ENCODE data around the gene RSPH6A. TPM values are rescaled to one million over a fixed set of nuclear protein-coding genes. Genes with fewer than 3 reads are reported as not detected.

The RSPH6A gene
- polyA plus RNA-seq, 1 of the 3 experiments (the other 2 are of a cell fraction) = 0.02 TPM

- H2AFZ ChIP-seq (ENCODE audit: low read depth) = no peak overlapping the region
- no peak for TF ChIP-seq SMC3 (IDR thresholded peaks at IDR 0.05; ENCODE audit: low read depth, low read length)
- TF ChIP-seq POLR2AphosphoS5 (IDR thresholded peaks at IDR 0.05; ENCODE audit: low read depth, low read length) = no peak
- no peak for TF ChIP-seq MXI1 (IDR thresholded peaks at IDR 0.05; ENCODE audit: low read depth, low read length)
- TF ChIP-seq RCOR1 (IDR thresholded peaks at IDR 0.05; ENCODE audit: low read length) = no peak
- no peak for TF ChIP-seq FOXM1 (IDR thresholded peaks at IDR 0.05; ENCODE audit: low read depth)
- TF ChIP-seq PBX3 (IDR thresholded peaks at IDR 0.05) = no peak
- no peak for TF ChIP-seq NRF1 (IDR thresholded peaks at IDR 0.05; ENCODE audit: low read depth, low read length)
- TF ChIP-seq MAX (IDR thresholded peaks at IDR 0.05; ENCODE audit: low read depth) = no peak
- TF ChIP-seq JUND (IDR thresholded peaks at IDR 0.05) = no peak
- no peak for TF ChIP-seq RAD21 (IDR thresholded peaks at IDR 0.05; ENCODE audit: low read length)
- TF ChIP-seq FOSL2 (IDR thresholded peaks at IDR 0.05; ENCODE audit: borderline replicate concordance, low read depth) = no peak
- TF ChIP-seq TAF1 (IDR thresholded peaks at IDR 0.05; ENCODE audit: borderline replicate concordance, low read depth, low read length) = no peak
- no peak for TF ChIP-seq ELF1 (IDR thresholded peaks at IDR 0.05)
- H3K9ac ChIP-seq = no peak overlapping the region
- POLR2A ChIA-PET = no interaction called here
- H3K79me2 ChIP-seq (ENCODE audit: insufficient read depth) = no peaks in the 10 kb centered on the region
- CTCF ChIA-PET = interaction anchor here (0.6 to 10.4 kb wide), 5 partner anchors 9 to 197 kb away, joined by 3 to 137 read pairs (median 9); partner anchors contain the start of genes IRF2BP1 and SIX5
- H3K4me2 ChIP-seq = no peak overlapping the region
- peaks cover 5% of the 10 kb centered on the region for H3F3A ChIP-seq (replicated peaks; ENCODE audit: insufficient read depth)
- peaks cover 0 to 9% of the 10 kb centered on the region in 2 experiments; a peak in 1 of 4 replicates for H3K4me1 ChIP-seq (ENCODE audit: control insufficient read depth in 1 of 2, insufficient read depth in 2 of 2, low read depth in 1 of 2, low read length in 1 of 2)
- 81% methylated on average over 6 of the region's 6 CpGs for WGBS (ENCODE audit: low lambda C conversion rate)
- H3K4me3 ChIP-seq (ENCODE audit: low read depth in 2 of 2, low read length in 1 of 2) = no peak overlapping the region
- H4K20me1 ChIP-seq (ENCODE audit: insufficient read depth) = no peaks in the 10 kb centered on the region
- peaks cover 0 to 30% of the 10 kb centered on the region in 2 experiments for H3K36me3 ChIP-seq (replicated peaks in 1 of 2; ENCODE audit: control insufficient read depth in 1 of 2, insufficient read depth in 2 of 2, low read length in 1 of 2)
- no peak for DNase-seq
- H3K9me3 ChIP-seq = no peaks in the 10 kb centered on the region
- H3K27ac ChIP-seq (ENCODE audit: low read depth in 2 of 2, low read length in 1 of 2) = no peak overlapping the region; a peak in 1 of 4 replicates
- no peaks in the 10 kb centered on the region for H3K27me3 ChIP-seq (ENCODE audit: insufficient read depth)
- H3K9me2 ChIP-seq = no peaks in the 10 kb centered on the region
These were observed 4.7 kb upstream of the RSPH6A start for GRCh38 chr19:45819769-45820168.

- peaks cover 6 to 13% of the 10 kb centered on the region in 2 experiments for H3K36me3 ChIP-seq (replicated peaks in 1 of 2; ENCODE audit: control insufficient read depth in 1 of 2, insufficient read depth in 2 of 2, low read length in 1 of 2)
- H3F3A ChIP-seq (replicated peaks; ENCODE audit: insufficient read depth) = peaks cover 5% of the 10 kb centered on the region
- H3K9me3 ChIP-seq = no peaks in the 10 kb centered on the region
- no peak overlapping the region for H2AFZ ChIP-seq (ENCODE audit: low read depth)
- ChIA-PET CTCF (interaction anchor here (0.6 to 10.4 kb wide), 29 partner anchors 10 to 203 kb away, joined by 3 to 137 read pairs (median 6); partner anchors contain the start of genes FOXA3, IRF2BP1, MYPOP and SIX5), POLR2A (interaction anchor here (1.3 to 1.5 kb wide), 2 partner anchors 8 to 12 kb away, joined by 3 to 9 read pairs; no protein-coding TSS in a partner anchor)
- H3K9ac ChIP-seq = no peak overlapping the region
- H3K27me3 ChIP-seq (ENCODE audit: insufficient read depth) = no peaks in the 10 kb centered on the region
- WGBS (ENCODE audit: low lambda C conversion rate) = 72% methylated on average over 9 of the region's 19 CpGs
- peak; percentile 58 for DNase-seq
- no peak overlapping the region for H3K4me2 ChIP-seq
- peaks cover 0 to 9% of the 10 kb centered on the region in 2 experiments; a peak in 1 of 4 replicates for H3K4me1 ChIP-seq (ENCODE audit: control insufficient read depth in 1 of 2, insufficient read depth in 2 of 2, low read depth in 1 of 2, low read length in 1 of 2)
- TF ChIP-seq EP300 (IDR thresholded peaks at IDR 0.05; ENCODE audit: borderline replicate concordance in 1 of 2, low read depth in 1 of 2, low read length in 1 of 2) (no peak), TAF1 (IDR thresholded peaks at IDR 0.05; ENCODE audit: borderline replicate concordance, low read depth, low read length) (no peak), GATA2 (CRISPR knock-in tag; IDR thresholded peaks at IDR 0.05) (no peak)
- no peaks in the 10 kb centered on the region for H3K79me2 ChIP-seq (ENCODE audit: insufficient read depth)
- no peaks in the 10 kb centered on the region for H4K20me1 ChIP-seq (ENCODE audit: insufficient read depth)
- H3K4me3 ChIP-seq (ENCODE audit: low read depth in 2 of 2, low read length in 1 of 2) = no peak overlapping the region
- H3K9me2 ChIP-seq = no peaks in the 10 kb centered on the region
- 0 out of 4 replicates have a peak overlapping the region, but pooled peaks of 1 of the 2 experiments have one; percentile 7 for H3K27ac ChIP-seq (ENCODE audit: low read depth in 2 of 2, low read length in 1 of 2)
These were observed 2.7 kb upstream of the RSPH6A start for GRCh38 chr19:45817725-45818301.
